Ishikawa (cell line): ENCODE measurements around the gene PYGO1.

Source experiments
- CEBPB ChIP-seq: IDR thresholded peaks from 2 replicates; pipeline ENCODE4 v1.6.1; 2012
- CREB1 ChIP-seq: IDR thresholded peaks from 2 replicates; pipeline ENCODE4 v1.6.1; 2012; ENCODE audit warnings: low read depth
- EP300 ChIP-seq: IDR thresholded peaks from 2 replicates; pipeline ENCODE4 v1.6.1; 2012; ENCODE audit warnings: borderline replicate concordance
- MAX ChIP-seq: IDR thresholded peaks from 2 replicates; pipeline ENCODE4 v1.6.1; 2012
- RAD21 ChIP-seq: IDR thresholded peaks from 2 replicates; pipeline ENCODE4 v1.6.1; 2012; ENCODE audit warnings: low read depth
- REST ChIP-seq: IDR thresholded peaks from 2 replicates; pipeline ENCODE4 v1.6.1; 2012; ENCODE audit warnings: low read depth, mild to moderate bottlenecking
- TAF1 ChIP-seq: IDR thresholded peaks from 2 replicates; pipeline ENCODE4 v1.6.1; 2012; ENCODE audit warnings: low read depth, mild to moderate bottlenecking
- USF1 ChIP-seq: IDR thresholded peaks from 2 replicates; pipeline ENCODE4 v1.6.1; 2012

DNA sequence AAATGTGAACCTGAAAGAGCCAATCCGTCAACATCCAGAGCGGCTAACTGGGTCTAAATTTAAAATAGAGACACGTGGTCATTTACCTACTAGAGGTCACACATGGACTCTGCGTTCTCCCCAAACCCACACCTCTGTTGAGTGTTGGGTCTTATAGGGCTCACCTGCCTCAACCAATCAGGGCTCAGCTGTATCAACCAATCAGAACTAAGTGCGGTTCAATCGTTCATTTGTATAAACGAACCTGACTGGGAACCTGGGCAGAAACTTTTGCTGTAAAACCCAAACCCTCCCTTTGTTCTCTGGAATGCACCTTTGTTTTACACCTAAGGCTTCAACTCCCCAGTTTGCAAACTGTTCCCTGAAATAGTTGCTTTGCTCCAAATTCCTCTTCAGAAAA lies 89.0 kb downstream of the PYGO1 start:
- TF ChIP-seq EP300: no peak
- TF ChIP-seq TAF1: no peak
- no peak for TF ChIP-seq REST
- TF ChIP-seq USF1: no peak
- TF ChIP-seq CREB1: no peak
- no peak for TF ChIP-seq CEBPB
- no peak for TF ChIP-seq MAX
- no peak for TF ChIP-seq RAD21
